HuH-7 (cell line): Measurements from ENCODE around the gene COX19.

Experiments used
- DNase-seq: peaks from one replicate; pipeline ENCODE4 v3.0.0; 2011; ENCODE audit warnings: low spot score

COX19 gene

GRCh38 chr7:974820-975681 is at the start of gene COX19:
TSS of gene COX19 (minus strand) at chr7:975549. CDS start at chr7:975509, 40 bp downstream.
- peak; percentile 80 for DNase-seq

- DNase-seq, result no peak
Observed at GRCh38 chr7:1024331-1024841, 49.0 kb upstream of the COX19 start.

GRCh38 chr7:1022801-1023465 is 47.6 kb upstream of the COX19 start:
- no peak for DNase-seq

GRCh38 chr7:1022356-1022755 is 47.0 kb upstream of the COX19 start:
- DNase-seq, result no peak

- no peak for DNase-seq
Observed at GRCh38 chr7:1021931-1022330, 46.6 kb upstream of the COX19 start.

GRCh38 chr7:1021366-1021765 is 46.0 kb upstream of the COX19 start:
- DNase-seq, result no peak

- no peak for DNase-seq
Observed at GRCh38 chr7:1020849-1021251, 45.5 kb upstream of the COX19 start.

- DNase-seq, result no peak
Observed at GRCh38 chr7:1019789-1020610, 44.7 kb upstream of the COX19 start.

- DNase-seq, result no peak
Observed at GRCh38 chr7:1019255-1019785, 44.0 kb upstream of the COX19 start.

- no peak for DNase-seq
Observed at GRCh38 chr7:1018334-1018695, 43.0 kb upstream of the COX19 start.

GRCh38 chr7:1017586-1018333 is 42.4 kb upstream of the COX19 start:
- DNase-seq, result no peak

GRCh38 chr7:1016577-1017531 is 41.5 kb upstream of the COX19 start:
- DNase-seq, result no peak

- no peak for DNase-seq
Observed at GRCh38 chr7:1015196-1016121, 40.1 kb upstream of the COX19 start.

- no peak for DNase-seq
Observed at GRCh38 chr7:1014681-1015080, 39.3 kb upstream of the COX19 start.

GRCh38 chr7:1013581-1013980 is 38.2 kb upstream of the COX19 start:
- no peak for DNase-seq

- no peak for DNase-seq
Observed at GRCh38 chr7:1012716-1013095, 37.4 kb upstream of the COX19 start.

GRCh38 chr7:1012004-1012715 is 36.8 kb upstream of the COX19 start:
- DNase-seq, result no peak

- no peak for DNase-seq
Observed at GRCh38 chr7:1011297-1012003, 36.1 kb upstream of the COX19 start.
